HG03439 (cell line): ENCODE data around the gene RDH13.
"Not testable (repeated sequence)": the region's sequence is repeated elsewhere in the genome, so short reads cannot be mapped to it uniquely, and the experiment has no call there.

Experiments used
- ATAC-seq: cut with Tn5 transposase; IDR thresholded peaks from one replicate; pipeline ENCODE4 v1.9.1; 2021; ENCODE audit warnings: mild to moderate bottlenecking, moderate library complexity; ENCODE audit not compliant: unreplicated experiment

The RDH13 gene, protein sequence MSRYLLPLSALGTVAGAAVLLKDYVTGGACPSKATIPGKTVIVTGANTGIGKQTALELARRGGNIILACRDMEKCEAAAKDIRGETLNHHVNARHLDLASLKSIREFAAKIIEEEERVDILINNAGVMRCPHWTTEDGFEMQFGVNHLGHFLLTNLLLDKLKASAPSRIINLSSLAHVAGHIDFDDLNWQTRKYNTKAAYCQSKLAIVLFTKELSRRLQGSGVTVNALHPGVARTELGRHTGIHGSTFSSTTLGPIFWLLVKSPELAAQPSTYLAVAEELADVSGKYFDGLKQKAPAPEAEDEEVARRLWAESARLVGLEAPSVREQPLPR

DNA sequence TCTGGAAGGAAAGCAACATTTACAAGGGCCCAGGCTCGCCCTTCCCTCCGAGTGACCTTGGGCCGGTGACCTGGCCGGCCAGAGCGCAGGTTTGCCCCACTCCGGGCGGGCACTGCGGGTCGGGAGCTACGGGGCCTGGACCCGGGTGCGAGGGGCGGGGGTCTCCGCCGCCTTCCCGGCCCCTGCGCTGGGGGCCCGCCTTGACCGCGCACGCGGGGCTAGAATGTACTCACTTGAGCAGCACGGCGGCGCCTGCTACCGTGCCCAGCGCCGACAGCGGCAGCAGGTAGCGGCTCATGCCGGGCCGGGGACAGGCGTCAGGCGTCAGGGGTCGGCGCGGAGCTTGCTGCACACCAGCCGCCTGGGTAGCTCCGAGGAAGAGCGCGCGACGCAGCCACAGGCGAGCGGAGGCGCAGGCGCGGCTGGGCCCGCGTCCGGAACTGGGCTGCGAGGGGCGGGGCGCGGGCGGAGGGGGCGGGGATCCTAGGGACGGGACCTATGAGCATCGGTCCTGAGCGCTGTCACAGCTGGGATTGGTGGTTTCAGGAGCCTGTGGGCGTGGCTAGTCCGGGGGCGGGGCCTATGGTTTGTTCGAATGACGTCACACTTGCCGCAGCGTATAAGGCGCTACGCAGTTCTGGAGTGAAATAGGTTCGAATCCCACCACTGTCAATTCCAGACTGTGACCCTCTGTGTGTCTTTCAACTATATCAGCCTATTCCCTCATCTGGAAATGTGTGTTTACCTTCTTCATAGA is at the start of gene RDH13:
Gene RDH13 (minus strand): TSS at position 414 of the 757 bp plus-strand sequence. CDS start 116 bp downstream, at position 298.
- ATAC-seq: peak; percentile 86

DNA sequence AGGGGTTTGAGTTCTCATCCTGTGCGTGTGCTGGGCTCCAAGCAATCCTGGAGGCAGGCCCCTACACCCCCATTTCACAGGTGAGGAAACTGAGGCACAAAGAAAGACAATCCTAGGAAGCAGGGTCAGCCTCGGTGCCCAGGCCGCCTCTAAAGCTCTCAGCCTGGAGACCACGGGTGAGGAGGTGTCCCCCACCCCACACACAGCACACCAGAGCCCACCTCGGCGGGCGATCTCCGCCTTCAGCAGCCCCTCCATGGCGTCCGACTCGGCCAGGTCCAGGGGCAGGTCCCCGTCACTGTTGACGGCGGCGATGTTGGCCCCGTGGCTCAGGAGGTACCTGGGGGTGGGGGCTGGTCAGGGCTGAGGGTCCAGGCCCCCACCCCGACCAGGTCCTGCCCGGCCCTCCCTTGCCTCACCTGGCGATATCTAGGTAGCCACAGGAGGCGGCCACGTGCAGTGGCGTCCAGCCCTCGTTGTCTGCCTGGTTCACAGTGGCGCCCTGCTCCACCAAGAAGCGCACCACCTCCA is 49.4 kb upstream of the RDH13 start:
- no peak for ATAC-seq

DNA sequence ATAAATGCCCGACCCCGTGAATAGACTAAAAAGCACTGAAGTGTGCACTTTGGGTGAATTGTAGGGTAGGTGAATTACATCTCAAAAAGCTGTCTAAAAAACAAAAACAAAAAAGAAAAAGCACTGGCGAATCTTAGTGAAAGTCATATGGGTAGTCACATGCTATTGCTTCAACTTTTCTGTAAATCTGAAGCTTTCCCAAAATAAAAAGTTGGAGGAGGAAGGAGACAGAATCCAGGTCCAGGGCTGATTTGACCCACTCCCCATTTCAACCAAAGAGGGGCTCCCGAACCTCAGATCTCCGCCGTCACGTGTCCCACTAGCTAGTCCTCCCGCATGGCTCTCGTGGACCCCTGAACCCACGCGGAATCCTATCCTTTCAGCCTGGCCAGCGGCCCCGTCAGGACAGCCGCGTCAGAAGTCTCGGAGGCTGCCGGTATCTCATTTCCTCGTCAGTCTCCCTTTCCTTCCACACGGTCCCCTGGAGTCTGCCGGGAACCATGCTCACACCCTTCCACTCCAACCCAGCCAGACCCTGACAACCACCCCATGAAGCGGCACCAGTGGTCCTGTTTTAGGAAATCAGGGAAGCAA is 48.4 kb upstream of the RDH13 start:
- ATAC-seq: no peak

DNA sequence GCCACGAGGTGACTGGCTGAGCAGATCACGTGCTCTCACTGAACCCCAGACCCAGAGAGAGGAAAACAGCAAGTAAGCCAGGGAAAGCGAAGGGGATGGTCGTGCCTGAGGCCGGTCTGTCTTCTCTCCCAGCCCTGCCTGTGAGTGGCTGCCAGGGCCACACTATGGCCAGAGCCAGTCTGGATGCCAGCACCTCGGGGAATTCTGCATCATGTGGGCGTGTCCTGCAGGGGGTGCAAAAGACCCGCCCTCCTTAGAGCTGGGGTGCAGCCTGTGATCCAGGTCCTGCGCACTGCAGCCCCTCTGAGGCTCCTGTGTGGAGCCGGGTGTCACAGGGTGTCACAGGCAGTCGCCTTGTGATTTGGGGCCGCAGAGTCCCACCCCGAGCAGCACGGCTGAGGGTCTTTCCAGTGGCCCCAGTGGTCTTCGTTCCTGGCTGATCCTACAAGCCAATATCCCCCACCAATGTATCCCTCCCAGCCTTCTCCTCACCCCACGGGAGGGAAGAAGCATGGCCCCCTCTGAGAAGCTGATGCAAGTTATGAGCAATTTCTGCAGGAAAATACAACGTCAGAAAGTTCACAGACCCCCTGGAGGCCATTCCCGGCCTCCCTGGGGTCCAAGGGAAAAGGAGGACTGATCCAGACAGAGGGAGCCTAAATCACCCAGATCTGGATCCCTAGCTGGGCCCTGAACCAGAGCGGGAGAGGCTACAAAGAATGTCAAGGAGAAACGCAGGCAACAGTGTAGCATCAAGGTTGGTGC is 46.8 kb upstream of the RDH13 start:
- no peak for ATAC-seq

DNA sequence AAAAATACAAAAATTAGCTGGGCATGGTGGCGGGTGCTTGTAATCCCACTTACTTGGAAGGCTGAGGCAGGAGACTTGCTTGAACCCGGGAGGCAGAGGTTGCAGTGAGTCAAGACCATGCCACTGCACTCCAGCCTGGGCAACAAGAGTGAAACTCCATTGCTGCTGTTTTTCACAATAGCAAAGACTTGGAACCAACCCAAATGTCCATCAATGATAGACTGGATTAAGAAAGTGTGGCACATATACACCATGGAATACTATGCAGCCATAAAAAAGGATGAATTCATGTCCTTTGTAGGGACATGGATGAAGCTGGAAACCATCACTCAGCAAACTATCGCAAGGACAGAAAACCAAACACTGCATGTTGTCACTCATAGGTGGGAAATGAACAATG is 44.3 kb upstream of the RDH13 start:
- ATAC-seq: not testable (repeated sequence)

DNA sequence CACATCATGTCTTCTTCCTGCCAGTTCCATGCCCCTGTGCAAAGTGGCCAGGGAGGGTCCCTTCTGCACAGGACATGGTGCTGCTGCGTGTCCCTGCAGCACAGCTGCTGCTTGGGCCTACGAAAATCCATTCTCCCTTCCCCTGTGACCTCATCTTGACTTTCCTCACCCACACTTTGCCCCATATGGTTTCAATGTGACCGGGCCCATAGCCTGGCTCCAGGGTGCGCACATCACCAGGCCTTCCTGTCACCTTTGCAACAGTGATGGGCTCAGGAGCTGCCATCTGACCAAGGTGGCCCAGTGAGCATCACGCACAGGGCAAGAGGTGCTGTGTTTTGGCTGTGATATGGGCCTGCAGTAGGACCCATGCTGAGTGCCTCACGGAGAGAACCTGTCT is 43.6 kb upstream of the RDH13 start:
- no peak for ATAC-seq

DNA sequence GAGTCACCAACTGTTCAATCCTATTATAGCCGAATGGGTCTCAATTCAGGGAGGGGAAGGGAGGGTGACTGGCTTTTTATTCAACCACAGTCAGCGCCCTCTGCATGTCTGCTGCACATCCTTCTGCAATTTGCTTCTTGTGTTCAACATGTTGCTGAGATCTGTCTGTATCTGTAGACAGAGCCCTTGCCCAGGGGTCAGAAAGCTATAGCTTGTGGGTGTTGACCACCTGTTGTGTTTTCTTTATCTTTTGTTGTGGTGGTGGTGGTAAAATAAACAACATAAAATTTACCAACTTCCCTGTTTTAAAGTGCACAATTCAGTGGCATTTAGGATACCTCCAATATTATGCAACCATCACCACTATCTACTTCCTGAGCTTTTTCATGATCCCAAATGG is 42.3 kb upstream of the RDH13 start:
- no peak for ATAC-seq

DNA sequence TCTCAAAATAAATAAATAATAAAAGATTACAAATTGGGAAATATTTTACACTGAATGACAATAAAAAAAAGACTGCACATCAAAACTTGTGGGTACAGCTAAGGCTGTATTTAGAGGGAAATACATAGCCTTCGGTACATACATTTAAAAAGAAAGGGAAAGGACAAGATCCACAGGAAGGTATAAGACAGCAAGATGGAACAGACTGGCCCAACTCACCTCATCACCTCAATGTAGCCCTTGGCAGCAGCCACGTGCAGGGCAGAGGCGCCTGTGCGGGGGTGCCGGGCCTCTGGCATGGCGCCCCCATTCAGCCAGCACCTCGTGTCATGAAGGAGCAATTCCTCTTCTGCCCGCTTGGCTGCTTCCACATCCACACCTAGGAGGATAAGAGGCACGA is 40.2 kb upstream of the RDH13 start:
- ATAC-seq: no peak

DNA sequence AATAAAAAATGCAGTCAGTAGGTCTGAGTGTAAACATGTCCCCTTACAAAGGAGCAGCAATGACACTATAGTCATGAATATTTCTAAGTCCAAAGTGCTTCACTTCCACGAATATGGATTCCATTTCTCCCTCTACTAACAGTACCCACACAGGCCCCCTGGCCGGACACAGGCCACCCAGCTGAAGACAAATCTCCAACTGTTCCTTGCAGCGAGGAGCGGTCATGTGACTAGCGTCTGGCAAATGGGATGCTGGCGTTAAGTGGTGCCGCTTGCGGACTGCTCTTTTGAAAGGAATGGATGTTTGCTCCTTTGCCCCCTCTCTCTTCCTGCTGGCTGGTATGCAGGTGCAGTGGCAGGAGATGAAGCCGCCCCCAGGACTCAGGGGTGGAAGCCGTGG is 38.3 kb upstream of the RDH13 start:
- no peak for ATAC-seq

DNA sequence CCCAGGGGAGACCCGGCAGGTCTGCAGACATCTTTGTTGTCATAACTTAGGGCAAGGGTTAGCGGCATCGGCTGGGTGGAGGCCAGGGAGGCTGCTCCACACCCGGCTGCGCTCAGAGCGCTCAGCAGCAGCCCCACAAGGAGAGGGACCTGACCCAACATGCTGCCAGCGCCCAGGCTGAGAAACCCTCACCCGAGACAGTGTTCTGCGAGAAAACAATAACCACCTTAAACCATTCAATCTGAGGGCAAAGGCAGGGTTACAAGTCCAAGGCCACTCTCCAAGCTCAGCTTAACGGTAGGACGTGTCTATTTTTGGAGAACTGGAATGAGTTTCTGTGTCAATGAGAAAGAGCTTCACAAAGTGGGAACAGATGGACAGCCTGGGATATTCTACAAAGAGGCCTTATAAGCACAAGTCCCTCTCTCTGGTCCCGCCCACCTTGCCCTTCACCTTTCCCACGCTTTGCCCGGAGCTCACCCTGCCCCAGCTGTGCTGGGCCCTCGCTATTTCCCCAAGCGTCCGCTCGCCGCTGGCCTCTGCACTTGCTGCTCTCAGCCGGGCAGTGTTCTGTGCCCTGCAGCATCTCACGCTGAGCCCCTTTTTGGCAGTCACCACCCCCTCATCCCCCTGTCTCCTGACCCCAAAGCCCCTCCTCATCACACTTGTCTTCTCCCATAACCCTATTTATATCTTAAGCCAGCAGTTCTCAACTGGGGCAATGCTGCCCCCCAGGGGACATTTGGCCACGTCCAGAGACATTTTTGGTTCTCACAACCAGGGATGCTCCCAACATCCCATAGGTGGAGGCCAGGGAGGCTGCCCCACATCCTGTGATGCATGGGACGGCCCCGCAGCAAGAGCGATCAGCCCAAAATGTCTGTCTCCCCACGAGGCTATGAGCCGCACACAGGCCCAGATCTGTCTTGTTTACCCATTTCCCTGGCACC is 36.9 kb upstream of the RDH13 start:
- no peak for ATAC-seq

DNA sequence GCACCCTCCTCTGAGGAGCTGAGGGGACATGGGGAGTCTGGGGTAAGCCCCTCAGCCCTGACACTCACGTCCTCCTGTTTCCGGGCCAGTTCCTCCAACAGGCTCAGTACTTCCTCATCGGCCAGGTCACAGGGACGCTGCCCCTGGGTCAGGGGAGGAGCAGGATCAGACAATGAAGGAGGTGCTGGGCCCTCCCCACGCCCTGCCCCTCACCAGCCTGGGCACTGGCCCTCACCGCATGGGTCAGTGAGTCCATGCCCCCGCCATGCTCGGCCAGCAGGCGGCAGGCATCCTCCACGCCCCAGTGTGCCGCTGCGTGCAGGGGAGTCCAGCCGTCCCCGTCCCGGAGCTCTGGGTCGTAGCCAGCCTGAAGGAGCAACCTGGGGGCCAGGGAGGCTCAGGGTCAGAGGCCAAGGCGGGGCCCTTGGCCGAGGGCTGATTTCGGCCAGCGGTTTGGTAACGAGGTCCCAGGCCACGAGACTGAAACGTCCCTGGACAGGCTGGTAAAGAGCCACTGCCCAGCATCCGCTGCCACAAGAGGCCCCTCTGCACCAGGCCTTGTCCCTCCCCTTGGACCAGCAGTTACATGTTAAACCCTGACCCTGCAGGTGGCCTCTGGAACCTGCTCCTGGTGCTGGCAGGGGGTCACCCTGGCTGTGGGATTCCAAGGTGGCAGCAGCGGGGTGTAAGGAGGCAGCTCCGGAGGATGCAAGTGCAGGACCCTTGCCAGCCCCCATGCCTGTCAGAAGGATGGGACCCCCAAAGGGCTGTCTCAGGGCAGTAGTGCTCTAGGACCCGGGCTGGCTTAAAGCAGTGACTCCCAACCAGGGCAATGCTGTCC is 36.0 kb upstream of the RDH13 start:
- ATAC-seq: no peak

DNA sequence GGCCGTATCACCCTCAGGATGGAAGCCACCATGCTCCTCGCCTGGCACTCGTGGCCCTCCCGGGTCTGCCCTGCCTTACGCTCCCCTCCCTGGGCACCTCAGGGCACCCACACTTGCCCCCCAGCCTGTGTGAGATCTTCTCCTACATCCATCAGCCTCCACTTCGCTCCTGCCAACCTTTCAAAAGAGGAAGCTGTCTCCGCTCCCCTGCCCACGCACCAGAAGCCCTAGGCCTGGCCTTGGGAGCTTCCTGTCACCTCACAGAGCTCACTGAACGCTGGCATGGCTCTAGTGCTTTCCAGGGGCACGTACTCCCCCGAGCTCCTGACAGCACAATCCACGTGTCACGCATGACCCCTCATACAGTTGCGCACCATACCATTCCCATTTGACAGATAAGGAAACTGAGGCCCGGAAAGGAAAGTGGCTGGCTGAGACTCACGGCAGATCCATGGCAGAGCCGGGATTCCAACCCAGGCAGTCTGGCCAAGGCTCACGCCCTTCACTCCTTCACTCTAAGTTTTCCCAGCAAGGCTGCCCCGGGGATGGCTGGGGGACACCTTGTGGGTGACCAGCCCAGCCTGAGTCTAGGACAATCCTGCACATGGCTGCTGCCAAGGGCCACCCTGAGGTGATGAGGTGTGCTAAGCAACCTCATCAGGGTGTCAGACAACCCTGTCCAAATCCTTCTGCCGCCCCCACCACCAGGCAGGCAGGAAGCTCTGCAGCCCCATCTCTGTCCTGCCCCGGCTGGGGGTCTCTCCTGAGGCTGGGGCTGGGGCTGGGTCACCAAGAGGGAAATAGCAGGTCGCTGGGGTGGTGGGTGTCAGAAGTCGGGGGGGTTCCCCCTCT is 35.1 kb upstream of the RDH13 start:
- no peak for ATAC-seq

DNA sequence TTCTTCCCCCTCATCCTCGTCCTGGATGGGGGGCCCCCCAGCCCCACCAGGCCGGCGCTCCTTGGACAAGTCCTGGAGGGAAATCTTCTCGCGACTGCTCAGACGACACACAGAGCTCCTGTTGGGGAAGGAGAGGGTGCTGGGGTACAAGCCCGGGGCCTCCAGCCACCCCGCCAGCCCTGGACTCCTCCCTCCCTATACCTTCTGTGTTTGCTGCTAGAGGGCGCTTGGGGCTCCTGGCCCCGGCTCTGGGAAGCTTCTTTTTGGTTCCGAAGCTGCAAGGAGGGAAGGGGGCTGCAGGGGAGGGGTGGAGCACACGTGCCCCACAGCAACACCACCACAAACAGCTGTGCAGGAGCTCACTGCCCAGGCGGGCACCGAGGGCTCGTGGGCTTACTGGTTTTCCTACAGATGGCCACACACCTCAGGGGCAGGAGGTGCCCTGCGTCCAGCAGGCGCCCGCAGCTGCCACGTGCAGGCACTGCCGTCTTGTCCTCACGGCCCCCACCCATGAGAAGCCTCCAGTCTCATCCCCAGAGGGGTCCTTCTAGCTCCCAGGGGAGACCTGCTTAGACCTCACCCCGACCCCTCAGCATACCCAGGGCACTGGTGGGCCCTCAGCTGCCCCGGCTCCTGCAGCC is 33.2 kb upstream of the RDH13 start:
- ATAC-seq: no peak

DNA sequence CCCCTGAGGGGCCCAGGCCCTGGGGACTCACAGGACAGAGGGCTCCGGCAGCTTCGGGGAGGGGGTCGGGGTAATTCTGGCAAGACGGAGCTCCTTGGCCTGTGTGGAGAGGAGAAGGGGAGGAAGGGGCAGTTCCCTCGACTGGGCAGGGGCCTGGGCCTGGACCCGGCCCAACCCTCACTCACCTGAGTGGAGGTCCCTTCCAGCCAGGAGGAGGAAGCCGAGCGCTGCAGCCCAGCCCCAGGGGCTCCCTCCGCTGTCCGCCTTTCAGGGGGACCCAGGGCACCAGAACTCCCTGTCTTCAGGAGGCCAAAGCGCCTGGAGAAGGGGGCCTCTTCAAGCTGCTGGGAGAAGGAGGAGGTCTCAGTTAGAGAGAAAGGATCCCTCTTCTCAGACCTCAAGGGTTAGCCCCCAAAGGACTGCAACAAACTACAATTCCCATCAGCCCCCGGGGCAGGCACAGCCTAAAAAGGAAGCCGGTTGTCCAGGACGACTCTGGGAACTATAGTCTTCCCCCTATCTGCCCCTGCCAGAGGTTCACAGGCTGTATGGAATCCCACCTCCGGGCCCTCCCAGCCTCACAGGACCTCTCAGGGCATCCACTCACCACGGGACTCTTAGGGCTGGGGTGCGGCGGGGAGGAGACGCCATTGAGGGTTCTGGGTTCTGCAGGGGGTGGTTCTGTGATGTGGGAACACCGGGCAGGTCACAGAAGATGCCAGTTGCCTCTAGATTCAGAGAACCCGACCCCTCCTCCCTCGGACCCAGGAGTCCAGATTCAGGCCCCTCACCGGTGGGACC is 32.5 kb upstream of the RDH13 start:
- ATAC-seq: no peak

DNA sequence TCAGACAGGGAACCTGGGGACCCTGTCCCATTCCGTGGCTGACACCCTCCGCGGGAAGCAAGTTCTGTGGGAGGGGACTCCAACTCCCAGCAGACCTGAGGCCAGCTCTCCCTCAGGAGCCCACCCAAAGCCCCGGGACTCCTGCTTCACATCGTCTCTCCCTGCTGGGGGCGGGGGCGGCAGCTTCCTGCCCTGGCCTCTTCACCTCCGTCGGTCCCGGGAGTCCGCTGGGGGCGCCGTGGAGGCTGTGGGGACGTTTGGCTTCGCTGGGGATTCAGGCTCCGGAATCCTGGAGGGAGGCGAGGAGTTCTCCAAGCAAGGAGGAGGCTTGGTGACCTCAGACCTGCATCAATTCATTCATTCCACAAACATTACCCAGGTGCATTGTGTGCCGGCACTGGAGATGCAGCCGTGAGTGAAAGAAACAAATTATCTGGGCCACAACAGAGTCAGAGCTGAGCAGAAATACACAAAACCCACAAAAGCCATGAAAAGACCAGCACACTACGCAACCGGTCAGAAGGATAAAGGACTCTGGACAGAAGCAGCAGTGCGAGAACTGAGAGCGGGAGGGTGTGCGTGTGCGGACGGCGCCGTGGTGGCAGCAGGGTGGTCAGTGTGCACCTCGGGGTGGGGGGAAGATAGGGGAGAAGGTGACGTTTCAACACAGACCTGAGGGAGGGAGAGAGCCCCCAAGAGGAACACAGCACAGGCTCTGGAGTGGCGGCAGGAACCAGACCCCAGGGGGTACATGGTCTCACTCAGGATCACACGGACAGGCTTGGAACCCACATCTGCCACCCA is 31.7 kb upstream of the RDH13 start:
- no peak for ATAC-seq
